NB4 (cell line): ENCODE results near the gene SEMA3F.

Experiments
- DNase-seq: peaks from one replicate; pipeline ENCODE4 v3.0.0; 2010; ENCODE audit warnings: low read depth
- H3K4me3 ChIP-seq: one replicate; pipeline ENCODE4 v1.5.1; 2011; ENCODE audit warnings: mild to moderate bottlenecking, low read depth, low read length, moderate library complexity
- MAX ChIP-seq: IDR thresholded peaks from 2 replicates; pipeline ENCODE4 v1.6.1; 2011; ENCODE audit warnings: low read depth, low read length
- MYC ChIP-seq: IDR thresholded peaks from 2 replicates; pipeline ENCODE4 v1.6.1; 2011; ENCODE audit warnings: low read depth, low read length
- POLR2A ChIP-seq: IDR thresholded peaks from 2 replicates; pipeline ENCODE4 v1.6.1; 2011; ENCODE audit warnings: mild to moderate bottlenecking; ENCODE audit not compliant: insufficient read length; ENCODE audit errors: extremely low read depth
- TF ChIP-seq, protein P1 (sequence below): IDR thresholded peaks from one replicate; pipeline ENCODE4 v1.5.1; 2012; ENCODE audit warnings: low read depth, low read length

Gene SEMA3F

DNA sequence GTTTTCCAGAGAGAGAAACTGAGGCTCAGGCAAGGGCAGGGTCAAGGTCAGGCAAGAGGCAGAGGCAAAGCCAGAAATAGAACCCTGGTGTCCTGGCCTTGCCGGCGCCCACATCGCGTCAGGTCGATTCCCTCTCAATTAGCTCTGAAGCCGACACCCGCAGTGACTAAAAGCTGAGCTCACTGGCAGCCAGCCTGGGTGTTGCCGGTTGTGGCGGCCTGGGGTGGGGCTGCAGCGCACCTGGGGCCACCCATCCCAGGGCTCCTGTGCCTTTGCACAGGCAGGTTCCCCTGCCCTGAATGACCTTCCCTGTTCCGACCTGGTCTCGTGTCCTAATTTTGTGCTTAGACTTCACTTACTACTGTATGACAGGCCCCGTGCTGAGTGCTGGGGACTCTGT lies 6.2 kb downstream of the SEMA3F start:
- no peak overlapping the region for H3K4me3 ChIP-seq
- TF ChIP-seq MYC = no peak
- TF ChIP-seq, protein P1, sequence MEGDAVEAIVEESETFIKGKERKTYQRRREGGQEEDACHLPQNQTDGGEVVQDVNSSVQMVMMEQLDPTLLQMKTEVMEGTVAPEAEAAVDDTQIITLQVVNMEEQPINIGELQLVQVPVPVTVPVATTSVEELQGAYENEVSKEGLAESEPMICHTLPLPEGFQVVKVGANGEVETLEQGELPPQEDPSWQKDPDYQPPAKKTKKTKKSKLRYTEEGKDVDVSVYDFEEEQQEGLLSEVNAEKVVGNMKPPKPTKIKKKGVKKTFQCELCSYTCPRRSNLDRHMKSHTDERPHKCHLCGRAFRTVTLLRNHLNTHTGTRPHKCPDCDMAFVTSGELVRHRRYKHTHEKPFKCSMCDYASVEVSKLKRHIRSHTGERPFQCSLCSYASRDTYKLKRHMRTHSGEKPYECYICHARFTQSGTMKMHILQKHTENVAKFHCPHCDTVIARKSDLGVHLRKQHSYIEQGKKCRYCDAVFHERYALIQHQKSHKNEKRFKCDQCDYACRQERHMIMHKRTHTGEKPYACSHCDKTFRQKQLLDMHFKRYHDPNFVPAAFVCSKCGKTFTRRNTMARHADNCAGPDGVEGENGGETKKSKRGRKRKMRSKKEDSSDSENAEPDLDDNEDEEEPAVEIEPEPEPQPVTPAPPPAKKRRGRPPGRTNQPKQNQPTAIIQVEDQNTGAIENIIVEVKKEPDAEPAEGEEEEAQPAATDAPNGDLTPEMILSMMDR = no peak
- DNase-seq = no peak

DNA sequence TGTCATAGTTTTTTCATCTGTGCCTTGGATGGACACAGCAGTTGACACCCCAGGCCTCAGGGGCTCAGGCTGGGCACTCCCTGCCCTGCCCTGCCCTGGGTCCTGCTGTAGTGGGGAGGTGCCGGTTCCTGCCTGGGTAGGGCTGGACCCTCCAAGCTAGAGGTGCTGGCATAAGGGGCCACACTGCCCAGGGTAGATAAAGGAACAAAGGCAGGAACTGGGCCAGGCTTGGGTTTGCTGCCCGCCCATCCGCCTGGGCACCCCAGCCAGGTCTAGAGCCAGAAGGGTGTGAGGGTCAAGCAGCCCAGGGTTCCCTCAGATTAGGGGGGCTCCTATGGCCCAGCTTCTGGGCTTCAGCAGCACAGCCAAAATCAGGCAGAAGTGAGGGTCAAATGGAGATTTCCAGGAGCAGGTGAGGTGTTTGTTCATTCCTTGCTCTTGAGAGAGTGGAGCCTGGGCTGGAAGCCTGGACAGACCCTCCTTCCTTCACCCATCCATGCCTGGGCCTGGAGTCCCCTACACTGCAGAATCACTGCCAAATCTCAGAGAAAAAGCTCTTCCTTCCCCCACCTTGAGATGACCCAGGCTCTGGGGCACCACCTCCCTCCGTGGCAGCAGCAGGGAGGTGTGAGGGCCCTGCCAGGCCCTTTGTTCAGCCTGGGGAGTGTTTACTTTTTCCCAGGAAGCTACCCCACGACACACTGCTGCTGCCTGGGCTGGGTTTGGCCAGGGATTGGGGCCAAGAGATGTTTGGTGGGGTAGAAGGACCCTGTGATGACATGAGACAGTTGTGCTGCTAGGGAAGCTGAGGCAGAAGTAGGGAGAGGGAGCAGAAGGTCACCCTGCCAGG lies 7.1 kb downstream of the SEMA3F start:
- no peak overlapping the region for H3K4me3 ChIP-seq
- TF ChIP-seq, protein P1 = no peak
- TF ChIP-seq MYC = no peak
- no peak for TF ChIP-seq MAX
- TF ChIP-seq POLR2A = no peak
- DNase-seq = no peak

DNA sequence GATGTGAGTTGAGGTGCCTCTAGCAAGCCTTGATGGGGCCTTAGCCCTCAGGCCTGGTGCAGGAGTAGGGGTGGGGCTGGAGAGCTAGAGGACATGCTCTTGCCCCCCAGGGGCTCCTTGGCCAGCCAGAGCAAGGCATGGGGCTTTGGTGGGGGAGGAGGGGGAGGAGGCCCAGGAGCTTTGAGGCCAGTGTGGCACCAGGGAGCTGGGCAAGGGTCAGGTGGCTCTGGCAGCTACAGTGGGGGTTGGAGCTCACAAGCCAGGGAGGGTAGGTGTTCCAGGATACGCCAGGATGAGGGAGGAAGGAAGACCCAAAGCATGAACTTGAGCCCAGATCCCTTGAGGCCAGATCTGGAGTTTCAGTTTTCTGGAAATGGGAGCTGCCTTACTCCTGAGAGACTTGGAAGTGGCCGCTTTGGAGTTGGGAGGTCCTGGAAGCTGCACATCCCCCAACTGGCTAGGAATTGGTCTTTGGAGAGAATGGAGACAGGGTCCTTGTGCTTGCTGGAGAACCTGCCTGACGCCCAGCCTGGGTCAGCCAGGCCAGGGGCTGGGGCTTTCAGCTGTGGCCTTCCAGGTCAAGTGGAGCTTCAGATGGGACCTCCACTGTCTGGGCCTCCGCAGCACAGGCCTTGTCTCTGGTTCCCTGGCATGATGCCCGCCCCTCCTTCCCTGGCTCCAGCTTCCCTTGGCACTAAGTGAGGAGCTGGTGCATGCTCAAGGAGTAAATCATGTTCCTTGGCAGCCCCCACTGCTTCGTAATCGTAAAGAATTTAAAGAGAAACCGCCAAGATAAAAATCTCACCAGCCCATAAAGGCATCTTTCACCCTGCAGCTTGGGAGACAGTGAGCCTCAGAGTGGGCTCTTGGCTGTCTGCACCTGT lies 8.7 kb downstream of the SEMA3F start:
- TF ChIP-seq MYC = no peak
- TF ChIP-seq, protein P1 = no peak
- no peak for TF ChIP-seq POLR2A
- no peak for TF ChIP-seq MAX
- no peak for DNase-seq
- no peak overlapping the region for H3K4me3 ChIP-seq

DNA sequence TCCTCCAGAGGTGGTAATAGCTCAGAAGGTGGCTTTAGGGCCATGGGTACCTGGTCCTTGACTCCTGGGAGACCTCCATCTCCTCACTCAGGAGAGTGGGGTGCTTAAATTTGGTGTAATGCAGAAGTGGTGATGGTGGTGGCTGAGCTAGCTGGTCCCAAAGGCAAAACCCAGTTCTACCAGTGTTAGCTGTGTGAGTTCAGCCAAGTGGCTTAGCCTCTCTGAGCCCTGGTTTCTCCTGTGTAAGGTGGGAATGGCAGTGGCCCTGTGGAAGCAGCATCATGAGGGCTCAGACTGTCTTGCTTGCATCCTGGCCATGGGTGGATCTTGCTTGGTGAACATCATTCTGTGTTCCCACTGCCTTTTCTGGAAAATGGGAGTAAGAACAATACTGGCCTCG lies 9.4 kb downstream of the SEMA3F start:
- TF ChIP-seq MAX (no peak), MYC (no peak), POLR2A (no peak)
- TF ChIP-seq, protein P1 = no peak
- no peak overlapping the region for H3K4me3 ChIP-seq
- DNase-seq = no peak

- DNase-seq = no peak
- H3K4me3 ChIP-seq = no peak overlapping the region
- no peak for TF ChIP-seq POLR2A
- no peak for TF ChIP-seq MAX
- TF ChIP-seq, protein P1 = no peak
- no peak for TF ChIP-seq MYC
Observed at GRCh38 chr3:50164984-50165909, 10.1 kb downstream of the SEMA3F start.
